ENCODE data around the gene SLC35A2. TPM values are rescaled to one million over a fixed set of nuclear protein-coding genes. Genes with fewer than 3 reads are reported as not detected.

Gene SLC35A2
- total RNA-seq, 4 donors from 2014 or later: 26.9 to 47.8 (median 32.3) TPM

Small RNA genes lying within 50 kb of the gene (small RNA-seq; reads per million reads assigned to genes)
- not detected for gene RNU6-722P

Other genes with a start within 250 kb of the SLC35A2 start
- gene WAS, start 227.8 kb downstream of the SLC35A2 start, total RNA-seq: 1 to 10 TPM; 1.4 to 4.8 (median 3.3) TPM
- 1 to 10 TPM; 2.7 to 8.6 (median 7.1) TPM for gene SUV39H1, start 214.9 kb downstream of the SLC35A2 start, total RNA-seq
- gene GLOD5, start 149.9 kb downstream of the SLC35A2 start, total RNA-seq: 1 to 10 TPM in 2 of 4 donors, not detected in 2; 1.2 to 3.3 TPM
- gene GATA1, start 125.1 kb downstream of the SLC35A2 start, total RNA-seq: not detected
- 100 to 1,000 TPM in 1 of 4 donors, 10 to 100 TPM in 3; 80.4 to 124 (median 90.5) TPM for gene HDAC6, start 109.6 kb downstream of the SLC35A2 start, total RNA-seq
- not detected for gene ERAS, start 85.1 kb downstream of the SLC35A2 start, total RNA-seq
- 1 to 10 TPM; 1.5 to 4.0 (median 3.4) TPM for gene PCSK1N, start 76.0 kb downstream of the SLC35A2 start, total RNA-seq
- gene TIMM17B, start 13.9 kb downstream of the SLC35A2 start, total RNA-seq: 10 to 100 TPM; 34.3 to 53.1 (median 41.2) TPM
- 10 to 100 TPM; 52.4 to 76.2 (median 57.2) TPM for gene PQBP1, start 13.7 kb downstream of the SLC35A2 start, total RNA-seq
- 10 to 100 TPM in 1 of 4 donors, 1 to 10 TPM in 3; 4.8 to 12.1 (median 5.9) TPM for gene PIM2, start 7.4 kb upstream of the SLC35A2 start, total RNA-seq
- gene OTUD5, start 46.0 kb upstream of the SLC35A2 start, total RNA-seq: 10 to 100 TPM; 33.9 to 52.4 (median 43.3) TPM
- gene KCND1, start 60.2 kb upstream of the SLC35A2 start, total RNA-seq: 1 to 10 TPM in 3 of 4 donors, under 1 TPM in 1; 0.54 to 1.6 (median 1.1) TPM
- 10 to 100 TPM; 30.6 to 33.9 (median 33.4) TPM for gene GRIPAP1, start 90.6 kb upstream of the SLC35A2 start, total RNA-seq
- 100 to 1,000 TPM in 3 of 4 donors, 10 to 100 TPM in 1; 68.4 to 160 (median 118) TPM for gene TFE3, start 131.7 kb upstream of the SLC35A2 start, total RNA-seq
- gene CCDC120, start 147.4 kb upstream of the SLC35A2 start, total RNA-seq: 10 to 100 TPM in 1 of 4 donors, 1 to 10 TPM in 3; 5.1 to 14.4 (median 6.3) TPM
- 10 to 100 TPM; 19.2 to 32.9 (median 22.1) TPM for gene PRAF2, start 162.4 kb upstream of the SLC35A2 start, total RNA-seq
- 100 to 1,000 TPM in 3 of 4 donors, 10 to 100 TPM in 1; 99.8 to 184 (median 106) TPM for gene WDR45, start 168.2 kb upstream of the SLC35A2 start, total RNA-seq
- 10 to 100 TPM; 24.3 to 32.5 (median 28.0) TPM for gene GPKOW, start 212.1 kb upstream of the SLC35A2 start, total RNA-seq